Stomach (tissue), 4 donors: Measurements from ENCODE around the gene UNC5B.

Experiments used
- POLR2A ChIP-seq, 4 donors: fragments of 450-650 bp; IDR thresholded peaks; one replicate each; pipeline ENCODE4 v1.6.1; 2016; ENCODE audit warnings: antibody characterized with exemption in 4 of 4, control low read depth in 2 of 4, mild to moderate bottlenecking in 1 of 4, moderate library complexity in 1 of 4
- TF ChIP-seq, protein P1 (sequence below), 7 experiments: fragments of 450-650 bp in 4 of 7; fragments of 200-600 bp in 3 of 7; sonication (generic) in 3 of 7; IDR thresholded peaks; one replicate each; pipeline ENCODE4 v1.5.1; 2016 to 2019; ENCODE audit warnings: antibody characterized with exemption in 7 of 7, control low read depth in 2 of 7, mild to moderate bottlenecking in 1 of 7

DNA sequence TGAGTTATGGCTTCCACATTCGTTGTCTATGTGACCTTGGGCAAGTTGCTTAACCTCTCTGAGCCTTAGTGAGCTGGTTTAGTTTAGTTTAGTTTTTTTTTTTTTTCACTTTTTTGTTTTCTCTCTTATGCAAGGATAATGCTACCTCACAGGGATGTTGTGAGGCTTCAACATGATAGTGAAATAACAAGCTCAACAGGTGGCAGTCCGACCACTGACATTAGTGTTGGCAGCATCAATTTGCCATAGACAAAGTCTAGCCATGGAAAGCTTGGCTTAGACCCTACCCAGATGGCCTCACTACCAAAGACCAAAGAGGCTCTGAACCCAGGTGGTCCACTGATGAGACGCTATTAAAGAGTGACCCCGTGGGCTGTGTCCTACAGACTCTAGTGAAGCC lies 27.2 kb upstream of the UNC5B start:
- TF ChIP-seq, protein P1, sequence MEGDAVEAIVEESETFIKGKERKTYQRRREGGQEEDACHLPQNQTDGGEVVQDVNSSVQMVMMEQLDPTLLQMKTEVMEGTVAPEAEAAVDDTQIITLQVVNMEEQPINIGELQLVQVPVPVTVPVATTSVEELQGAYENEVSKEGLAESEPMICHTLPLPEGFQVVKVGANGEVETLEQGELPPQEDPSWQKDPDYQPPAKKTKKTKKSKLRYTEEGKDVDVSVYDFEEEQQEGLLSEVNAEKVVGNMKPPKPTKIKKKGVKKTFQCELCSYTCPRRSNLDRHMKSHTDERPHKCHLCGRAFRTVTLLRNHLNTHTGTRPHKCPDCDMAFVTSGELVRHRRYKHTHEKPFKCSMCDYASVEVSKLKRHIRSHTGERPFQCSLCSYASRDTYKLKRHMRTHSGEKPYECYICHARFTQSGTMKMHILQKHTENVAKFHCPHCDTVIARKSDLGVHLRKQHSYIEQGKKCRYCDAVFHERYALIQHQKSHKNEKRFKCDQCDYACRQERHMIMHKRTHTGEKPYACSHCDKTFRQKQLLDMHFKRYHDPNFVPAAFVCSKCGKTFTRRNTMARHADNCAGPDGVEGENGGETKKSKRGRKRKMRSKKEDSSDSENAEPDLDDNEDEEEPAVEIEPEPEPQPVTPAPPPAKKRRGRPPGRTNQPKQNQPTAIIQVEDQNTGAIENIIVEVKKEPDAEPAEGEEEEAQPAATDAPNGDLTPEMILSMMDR (IDR thresholded peaks at IDR 0.05): no peak
- no peak for TF ChIP-seq POLR2A (IDR thresholded peaks at IDR 0.05)
